ENCODE data around the gene DMRT1.

DNA sequence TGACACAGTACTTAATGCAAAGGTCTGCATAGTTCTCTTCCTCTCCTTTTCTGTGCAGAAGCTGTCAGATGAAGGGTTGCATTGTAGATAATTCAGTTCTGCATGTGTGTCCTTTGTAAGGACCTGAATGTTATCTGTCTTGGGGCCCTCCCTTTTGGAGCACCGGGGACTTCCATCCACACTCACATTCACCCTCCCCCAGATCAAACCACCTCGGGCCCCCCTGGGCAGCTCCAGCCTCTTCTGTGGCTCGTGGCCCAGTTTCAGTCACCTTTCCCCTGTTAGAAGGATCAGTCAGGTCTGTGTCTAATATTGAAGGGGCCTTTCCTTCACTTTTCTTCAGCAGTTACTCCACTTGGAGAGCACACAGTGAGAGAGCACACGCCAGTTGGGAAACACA lies 11.0 kb downstream of the DMRT1 start:
- TF ChIP-seq, protein P1, sequence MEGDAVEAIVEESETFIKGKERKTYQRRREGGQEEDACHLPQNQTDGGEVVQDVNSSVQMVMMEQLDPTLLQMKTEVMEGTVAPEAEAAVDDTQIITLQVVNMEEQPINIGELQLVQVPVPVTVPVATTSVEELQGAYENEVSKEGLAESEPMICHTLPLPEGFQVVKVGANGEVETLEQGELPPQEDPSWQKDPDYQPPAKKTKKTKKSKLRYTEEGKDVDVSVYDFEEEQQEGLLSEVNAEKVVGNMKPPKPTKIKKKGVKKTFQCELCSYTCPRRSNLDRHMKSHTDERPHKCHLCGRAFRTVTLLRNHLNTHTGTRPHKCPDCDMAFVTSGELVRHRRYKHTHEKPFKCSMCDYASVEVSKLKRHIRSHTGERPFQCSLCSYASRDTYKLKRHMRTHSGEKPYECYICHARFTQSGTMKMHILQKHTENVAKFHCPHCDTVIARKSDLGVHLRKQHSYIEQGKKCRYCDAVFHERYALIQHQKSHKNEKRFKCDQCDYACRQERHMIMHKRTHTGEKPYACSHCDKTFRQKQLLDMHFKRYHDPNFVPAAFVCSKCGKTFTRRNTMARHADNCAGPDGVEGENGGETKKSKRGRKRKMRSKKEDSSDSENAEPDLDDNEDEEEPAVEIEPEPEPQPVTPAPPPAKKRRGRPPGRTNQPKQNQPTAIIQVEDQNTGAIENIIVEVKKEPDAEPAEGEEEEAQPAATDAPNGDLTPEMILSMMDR (IDR thresholded peaks at IDR 0.05) = no peak
- no peak for TF ChIP-seq EP300 (IDR thresholded peaks at IDR 0.05)

All from upper lobe of left lung (tissue), 4 donors.